NAMALWA (cell line): ENCODE measurements around the gene PTPRN2.
"Not testable (repeated sequence)": the region's sequence is repeated elsewhere in the genome, so short reads cannot be mapped to it uniquely, and the experiment has no call there.

ENCODE experiments used
- DNase-seq: peaks from one replicate; pipeline ENCODE4 v3.0.0-alpha.2; 2015; ENCODE audit warnings: low spot score

Gene PTPRN2

DNA sequence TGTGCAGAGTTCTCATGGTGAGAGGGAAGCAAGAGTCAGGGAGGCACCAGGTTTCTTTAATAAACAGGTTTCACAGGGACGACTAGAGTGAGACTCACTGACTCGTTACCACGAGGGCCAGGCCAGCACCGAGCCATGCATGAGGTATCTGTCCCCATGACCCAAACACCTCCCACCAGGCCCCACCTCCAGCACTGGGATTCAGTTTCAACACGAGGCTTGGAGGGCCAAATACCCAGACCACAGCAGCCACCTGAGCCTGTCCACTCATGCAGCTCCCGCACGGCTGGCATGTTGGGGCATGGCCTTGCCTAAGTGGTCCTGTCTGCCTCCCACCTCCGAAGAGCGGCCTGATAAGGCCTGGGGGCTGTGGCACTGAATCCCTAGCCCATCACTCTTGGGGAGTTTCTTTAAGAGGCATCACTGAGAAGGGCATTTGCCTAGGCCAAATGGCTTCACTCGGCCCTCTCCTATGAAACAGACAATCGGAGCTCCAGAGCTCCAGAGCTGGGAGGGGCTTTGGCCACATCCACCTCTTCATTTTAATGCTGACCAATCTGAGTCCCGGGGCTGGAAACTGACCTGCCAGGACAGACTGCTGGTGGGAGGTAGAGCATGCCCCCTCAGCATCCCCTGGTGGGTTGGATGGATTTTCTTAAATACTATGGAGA is 1093.0 kb downstream of the PTPRN2 start:
- no peak for DNase-seq

DNA sequence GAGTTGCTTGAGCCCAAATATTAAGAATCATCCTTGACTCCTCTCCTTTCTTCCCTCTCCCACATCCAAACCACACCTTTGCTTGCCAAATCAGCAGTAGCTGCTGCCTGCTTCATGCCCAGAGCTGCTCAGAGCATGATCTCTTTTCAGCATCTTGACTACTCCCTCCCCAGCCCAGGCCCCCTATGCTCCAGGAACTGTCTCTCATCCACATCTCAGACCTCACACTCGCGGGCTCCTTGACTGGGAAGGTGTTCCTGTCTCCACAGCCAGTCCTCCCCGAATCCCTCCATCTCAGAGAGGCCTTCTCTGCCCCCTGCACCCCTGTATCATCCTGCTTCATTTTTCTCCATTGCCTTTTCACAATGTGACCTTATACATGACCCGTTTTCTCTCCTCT is 1093.8 kb downstream of the PTPRN2 start:
- DNase-seq = no peak

- no peak for DNase-seq
Measured at GRCh38 chr7:157493017-157493416, 1094.6 kb downstream of the PTPRN2 start.

DNA sequence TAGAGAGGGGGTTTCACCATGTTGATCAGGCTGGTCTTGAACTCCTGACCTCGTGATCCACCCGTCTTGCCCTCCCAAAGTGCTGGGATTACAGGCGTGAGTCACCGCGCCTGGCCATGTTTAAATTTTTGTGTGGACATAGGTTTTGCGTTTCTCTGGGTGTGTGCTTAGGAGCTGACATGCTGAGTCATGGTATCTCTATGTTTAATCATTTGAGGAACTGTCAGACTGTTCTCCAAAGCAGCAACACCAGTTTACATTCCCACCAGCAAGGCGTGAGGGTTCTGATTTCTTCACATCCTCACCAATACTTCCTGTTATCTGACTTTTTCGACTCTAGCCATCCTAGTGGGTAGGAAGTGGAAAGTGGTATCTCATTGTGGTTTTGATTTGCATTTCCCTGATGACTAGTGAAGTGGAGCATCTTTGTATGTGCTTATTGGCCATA is 1097.1 kb downstream of the PTPRN2 start:
- DNase-seq = peak; percentile 52

- DNase-seq = not testable (repeated sequence)
Measured at GRCh38 chr7:157489870-157490269, 1097.8 kb downstream of the PTPRN2 start.
